Naive thymus-derived CD4-positive, alpha-beta T cell (primary cell): Measurements from ENCODE around the gene DENND1B. TPM values are rescaled to one million over a fixed set of nuclear protein-coding genes. Genes with fewer than 3 reads are reported as not detected.

Source experiments
- ATAC-seq: fragments of 150-1000 bp; cut with Tn5 transposase; 2 replicates; pipeline ENCODE4 v1.10.0; 2021; ENCODE audit warnings: mild to moderate bottlenecking, moderate library complexity
- CTCF ChIA-PET: fragments of 350-600 bp; sonication (Branson Sonifier 250); formaldehyde crosslinking; loops from one replicate; lab custom pipeline; 2021; ENCODE audit warnings: antibody characterized with exemption; lab: Charles Lee
- POLR2A ChIA-PET: fragments of 350-600 bp; sonication (Branson Sonifier 250); formaldehyde crosslinking; loops from one replicate; lab custom pipeline; 2021; ENCODE audit warnings: antibody characterized with exemption, inconsistent platforms; lab: Charles Lee
- DNase-seq, 9 donors: peaks; one replicate each; pipeline versions ENCODE4 v3.0.0 to v3.0.0-alpha.2; 2020 to 2022; ENCODE audit warnings: mixed read lengths in 1 of 9
- H3K27ac ChIP-seq: one replicate; pipeline ENCODE4 v1.7.0; 2013; ENCODE audit warnings: mild to moderate bottlenecking, low read depth, low read length, moderate library complexity
- H3K27me3 ChIP-seq, 2 donors: one replicate each; pipeline ENCODE4 v1.7.0; 2013; ENCODE audit warnings: low read length in 2 of 2, mild to moderate bottlenecking in 2 of 2, moderate library complexity in 2 of 2; ENCODE audit not compliant: control insufficient read depth in 2 of 2, insufficient read depth in 2 of 2
- H3K36me3 ChIP-seq, 3 experiments: 1 replicate in 2 of 3; 2 replicates in 1 of 3; pipeline ENCODE4 v1.7.0; 2013; ENCODE audit warnings: low read length in 3 of 3, mild to moderate bottlenecking in 3 of 3, moderate library complexity in 1 of 3; ENCODE audit not compliant: insufficient read depth in 3 of 3, control insufficient read depth in 2 of 3
- H3K4me1 ChIP-seq, 2 donors: one replicate each; pipeline ENCODE4 v1.7.0; 2013; ENCODE audit warnings: low read length in 2 of 2, mild to moderate bottlenecking in 2 of 2, moderate library complexity in 1 of 2; ENCODE audit not compliant: control insufficient read depth in 2 of 2, insufficient read depth in 2 of 2
- H3K4me3 ChIP-seq: 2 replicates; pipeline ENCODE4 v1.7.0; 2013; ENCODE audit warnings: mild to moderate bottlenecking, low read length
- H3K9me3 ChIP-seq, 3 experiments: 1 replicate in 2 of 3; 2 replicates in 1 of 3; pipeline ENCODE4 v1.7.0; 2013; ENCODE audit warnings: low read length in 3 of 3; ENCODE audit not compliant: control insufficient read depth in 2 of 3
- H3K27ac Mint-ChIP-seq, 9 donors: one replicate each; pipeline ENCODE4 v1.8.0; 2020 to 2022; ENCODE audit warnings: mixed read lengths in 9 of 9, mild to moderate bottlenecking in 8 of 9, moderate library complexity in 5 of 9, inconsistent platforms in 2 of 9
- H3K27me3 Mint-ChIP-seq, 5 donors: one replicate each; pipeline ENCODE4 v1.8.0; 2021 to 2022; ENCODE audit warnings: mixed read lengths in 5 of 5, mild to moderate bottlenecking in 1 of 5
- H3K36me3 Mint-ChIP-seq, 5 donors: one replicate each; pipeline ENCODE4 v1.8.0; 2020 to 2022; ENCODE audit warnings: mixed read lengths in 5 of 5, mild to moderate bottlenecking in 3 of 5, inconsistent platforms in 1 of 5
- H3K4me1 Mint-ChIP-seq, 7 donors: one replicate each; pipeline ENCODE4 v1.8.0; 2020 to 2022; ENCODE audit warnings: mixed read lengths in 7 of 7, mild to moderate bottlenecking in 3 of 7, inconsistent platforms in 1 of 7
- H3K4me3 Mint-ChIP-seq, 10 donors: one replicate each; pipeline ENCODE4 v1.8.0; 2020 to 2022; ENCODE audit warnings: mild to moderate bottlenecking in 10 of 10, mixed read lengths in 10 of 10, moderate library complexity in 6 of 10, inconsistent platforms in 2 of 10
- H3K9me3 Mint-ChIP-seq, 11 donors: one replicate each; pipeline ENCODE4 v1.8.0; 2020 to 2022; ENCODE audit warnings: mixed read lengths in 11 of 11, mild to moderate bottlenecking in 4 of 11, inconsistent platforms in 1 of 11, moderate library complexity in 1 of 11
- intact Hi-C, 2 donors: fragments of 100-400 bp; cut with micrococcal nuclease; formaldehyde crosslinking; loops; one replicate each; pipeline ENCODE4 v1.15.1; 2023
- polyA plus RNA-seq, 2 donors: library from polyadenylated mRNA; unstranded; fragments of 300-500 nt; fragmentation: Illumina TruSeq; gene quantifications; one replicate each; pipeline ENCODE4 v1.2.3, GENCODE V29; 2021
- total RNA-seq, 6 experiments: library from RNA in 5 of 6; stranded (reverse) in 5 of 6; gene quantifications; 1 replicate in 5 of 6; 2 replicates in 1 of 6; pipeline ENCODE4 v1.2.3 and lab custom pipeline; 2021 to 2026

DENND1B gene
- total and polyA plus RNA-seq, 7 experiments from 2014 or later, result 7.3 to 28.7 (median 18.2) TPM

DNA sequence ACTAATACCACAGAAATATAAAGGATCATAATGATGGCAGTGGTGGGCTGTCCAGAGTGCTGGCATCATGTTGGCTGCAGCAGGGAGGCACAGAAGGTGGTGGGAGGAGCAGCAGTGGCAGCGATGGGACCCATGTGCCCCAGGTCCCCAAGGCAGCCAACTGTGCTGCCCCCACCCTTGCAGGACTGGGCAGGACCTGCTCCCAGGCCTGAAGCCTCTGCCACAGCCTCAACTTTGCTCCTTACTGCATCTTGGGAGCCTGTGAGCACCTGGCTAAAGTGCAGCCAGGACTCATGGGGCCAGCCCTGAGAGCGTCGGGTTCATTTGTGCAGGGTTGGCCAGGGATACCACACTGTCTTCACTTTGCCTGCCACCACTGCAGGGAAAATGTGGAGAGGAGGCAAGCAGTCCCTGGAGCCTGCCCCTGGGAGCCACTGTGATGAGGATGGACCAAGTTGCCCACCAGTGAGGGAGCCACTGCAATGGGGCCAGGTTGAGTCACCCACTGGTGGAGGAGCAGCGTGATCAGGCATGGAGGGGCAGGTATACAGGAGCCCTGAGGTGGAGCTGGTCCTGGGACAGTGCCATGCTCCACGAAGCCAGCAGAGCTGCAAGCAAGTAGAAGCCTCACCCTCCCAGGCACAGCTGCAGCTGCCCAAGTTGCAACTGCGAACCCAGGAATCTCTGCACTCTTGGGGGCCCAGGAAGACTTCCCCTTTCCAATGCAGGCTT lies 25.3 kb upstream of the DENND1B start:
- DNase-seq (no peak), ATAC-seq (no peak)
- no peak overlapping the region for H3K4me3 Mint-ChIP-seq
- peaks cover 6 to 26% (median 10%) of the 10 kb centered on the region in 5 donors for H3K36me3 Mint-ChIP-seq
- peaks cover 21 to 49% (median 33%) of the 10 kb centered on the region in 11 donors for H3K9me3 Mint-ChIP-seq
- H3K4me1 Mint-ChIP-seq, result no peaks in the 10 kb centered on the region
- POLR2A ChIA-PET, result no interaction called here
- Histone ChIP-seq H3K27me3 (no peaks in the 10 kb centered on the region), H3K36me3 (no peaks in the 10 kb centered on the region), H3K27ac (no peak overlapping the region), H3K9me3 (peaks cover 0 to 26% (median 3%) of the 10 kb centered on the region in 3 experiments), H3K4me3 (no peak overlapping the region), H3K4me1 (no peaks in the 10 kb centered on the region)
- CTCF ChIA-PET, result no interaction called here
- H3K27me3 Mint-ChIP-seq, result peaks cover 3 to 15% (median 9%) of the 10 kb centered on the region in 5 donors
- intact Hi-C loops, result no loop called here
- no peak overlapping the region for H3K27ac Mint-ChIP-seq

DNA sequence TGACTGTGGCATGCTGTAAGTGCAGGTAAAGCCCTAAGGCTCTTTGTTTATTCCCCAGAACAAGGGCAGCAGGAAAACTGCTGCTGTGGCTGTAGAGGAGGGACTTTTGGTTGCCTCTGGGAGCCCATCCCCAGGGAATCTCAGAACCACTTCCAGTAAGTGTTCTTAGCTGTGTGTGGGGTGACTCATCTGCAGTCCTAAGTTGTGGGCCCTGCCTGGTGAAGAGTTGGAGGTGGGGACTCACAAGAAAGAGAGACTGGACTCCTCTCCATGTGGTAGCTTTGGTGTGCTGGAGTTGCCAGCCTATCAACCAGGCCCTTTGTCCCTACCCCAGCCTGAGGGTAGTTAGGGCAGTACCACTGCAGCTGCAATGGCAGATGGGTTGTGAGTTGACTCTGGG lies 24.0 kb upstream of the DENND1B start:
- ChIA-PET CTCF (no interaction called here), POLR2A (no interaction called here)
- H3K27ac Mint-ChIP-seq, result no peak overlapping the region
- H3K27me3 Mint-ChIP-seq, result peaks cover 3 to 21% (median 9%) of the 10 kb centered on the region in 5 donors
- Histone ChIP-seq H3K27me3 (no peaks in the 10 kb centered on the region), H3K4me3 (no peak overlapping the region), H3K36me3 (no peaks in the 10 kb centered on the region), H3K27ac (no peak overlapping the region), H3K9me3 (peaks cover 0 to 26% (median 3%) of the 10 kb centered on the region in 3 experiments), H3K4me1 (no peaks in the 10 kb centered on the region)
- DNase-seq (no peak), ATAC-seq (no peak)
- no peaks in the 10 kb centered on the region for H3K4me1 Mint-ChIP-seq
- H3K9me3 Mint-ChIP-seq, result peaks cover 21 to 50% (median 35%) of the 10 kb centered on the region in 11 donors
- H3K4me3 Mint-ChIP-seq, result no peak overlapping the region
- peaks cover 6 to 26% (median 10%) of the 10 kb centered on the region in 5 donors for H3K36me3 Mint-ChIP-seq
- intact Hi-C loops, result no loop called here

DNA sequence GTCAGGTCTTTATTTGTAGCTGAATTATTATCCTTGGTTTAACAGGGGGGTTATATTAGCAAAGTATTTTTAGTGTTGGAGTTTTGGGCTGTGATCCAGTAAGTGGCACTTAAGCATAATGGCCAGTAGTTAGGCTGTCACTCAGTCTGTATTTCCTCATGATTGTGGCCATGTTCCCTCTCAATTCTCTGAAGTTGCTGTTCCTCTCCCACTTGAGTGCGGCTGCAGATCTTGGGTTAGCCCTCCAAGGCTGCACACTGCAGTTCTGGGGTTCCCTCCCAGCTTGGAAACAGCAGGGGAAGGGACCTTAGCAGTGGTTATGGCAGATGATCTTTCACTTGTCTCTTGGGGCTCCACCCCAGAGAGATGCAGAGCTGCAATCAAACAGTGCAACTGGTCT lies 23.2 kb upstream of the DENND1B start:
- peaks cover 3 to 22% (median 9%) of the 10 kb centered on the region in 5 donors for H3K27me3 Mint-ChIP-seq
- no peaks in the 10 kb centered on the region for H3K36me3 ChIP-seq
- POLR2A ChIA-PET, result no interaction called here
- H3K9me3 Mint-ChIP-seq, result peaks cover 21 to 50% (median 35%) of the 10 kb centered on the region in 11 donors
- H3K27ac ChIP-seq, result no peak overlapping the region
- H3K27ac Mint-ChIP-seq, result no peak overlapping the region
- no peak for ATAC-seq
- H3K4me1 ChIP-seq, result no peaks in the 10 kb centered on the region
- no peak overlapping the region for H3K4me3 ChIP-seq
- intact Hi-C loops, result no loop called here
- no peak for DNase-seq
- no peaks in the 10 kb centered on the region for H3K4me1 Mint-ChIP-seq
- no peak overlapping the region for H3K4me3 Mint-ChIP-seq
- no peaks in the 10 kb centered on the region for H3K27me3 ChIP-seq
- H3K36me3 Mint-ChIP-seq, result peaks cover 6 to 26% (median 10%) of the 10 kb centered on the region in 5 donors
- H3K9me3 ChIP-seq, result peaks cover 0 to 26% (median 3%) of the 10 kb centered on the region in 3 experiments
- CTCF ChIA-PET, result interaction anchor here (0.5 kb wide), 1 partner anchor 21 kb away, joined by 3 read pairs; no protein-coding TSS in a partner anchor

DNA sequence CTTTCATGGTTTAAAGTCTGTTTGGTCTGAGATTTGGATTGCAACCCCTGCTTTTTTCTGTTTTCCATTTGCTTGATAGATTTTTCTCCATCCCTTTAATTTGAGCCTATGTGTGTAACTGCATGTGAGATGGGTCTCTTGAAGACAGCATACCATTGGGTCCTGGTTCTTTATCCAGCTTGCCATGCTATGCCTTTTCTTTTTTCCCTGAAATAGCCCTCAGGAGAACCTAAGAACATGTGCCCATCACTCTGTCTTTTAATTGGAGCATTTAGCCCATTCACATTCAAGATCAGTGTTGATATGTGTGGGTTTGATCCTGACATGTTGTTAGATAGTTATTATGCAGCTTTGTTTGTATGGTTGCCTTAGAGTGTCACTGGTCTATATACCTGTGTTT lies 21.7 kb upstream of the DENND1B start:
- ATAC-seq, result no peak
- Histone ChIP-seq H3K4me1 (no peaks in the 10 kb centered on the region), H3K36me3 (no peaks in the 10 kb centered on the region), H3K4me3 (no peak overlapping the region), H3K27ac (no peak overlapping the region), H3K9me3 (peaks cover 0 to 26% (median 3%) of the 10 kb centered on the region in 3 experiments), H3K27me3 (no peaks in the 10 kb centered on the region)
- DNase-seq, result no peak
- peaks cover 21 to 48% (median 35%) of the 10 kb centered on the region in 11 donors for H3K9me3 Mint-ChIP-seq
- H3K4me1 Mint-ChIP-seq, result no peaks in the 10 kb centered on the region
- intact Hi-C loops, result no loop called here
- POLR2A ChIA-PET, result no interaction called here
- CTCF ChIA-PET, result no interaction called here
- no peak overlapping the region for H3K4me3 Mint-ChIP-seq
- peaks cover 2 to 22% (median 9%) of the 10 kb centered on the region in 5 donors for H3K27me3 Mint-ChIP-seq
- peaks cover 6 to 26% (median 10%) of the 10 kb centered on the region in 5 donors for H3K36me3 Mint-ChIP-seq
- no peak overlapping the region for H3K27ac Mint-ChIP-seq

DNA sequence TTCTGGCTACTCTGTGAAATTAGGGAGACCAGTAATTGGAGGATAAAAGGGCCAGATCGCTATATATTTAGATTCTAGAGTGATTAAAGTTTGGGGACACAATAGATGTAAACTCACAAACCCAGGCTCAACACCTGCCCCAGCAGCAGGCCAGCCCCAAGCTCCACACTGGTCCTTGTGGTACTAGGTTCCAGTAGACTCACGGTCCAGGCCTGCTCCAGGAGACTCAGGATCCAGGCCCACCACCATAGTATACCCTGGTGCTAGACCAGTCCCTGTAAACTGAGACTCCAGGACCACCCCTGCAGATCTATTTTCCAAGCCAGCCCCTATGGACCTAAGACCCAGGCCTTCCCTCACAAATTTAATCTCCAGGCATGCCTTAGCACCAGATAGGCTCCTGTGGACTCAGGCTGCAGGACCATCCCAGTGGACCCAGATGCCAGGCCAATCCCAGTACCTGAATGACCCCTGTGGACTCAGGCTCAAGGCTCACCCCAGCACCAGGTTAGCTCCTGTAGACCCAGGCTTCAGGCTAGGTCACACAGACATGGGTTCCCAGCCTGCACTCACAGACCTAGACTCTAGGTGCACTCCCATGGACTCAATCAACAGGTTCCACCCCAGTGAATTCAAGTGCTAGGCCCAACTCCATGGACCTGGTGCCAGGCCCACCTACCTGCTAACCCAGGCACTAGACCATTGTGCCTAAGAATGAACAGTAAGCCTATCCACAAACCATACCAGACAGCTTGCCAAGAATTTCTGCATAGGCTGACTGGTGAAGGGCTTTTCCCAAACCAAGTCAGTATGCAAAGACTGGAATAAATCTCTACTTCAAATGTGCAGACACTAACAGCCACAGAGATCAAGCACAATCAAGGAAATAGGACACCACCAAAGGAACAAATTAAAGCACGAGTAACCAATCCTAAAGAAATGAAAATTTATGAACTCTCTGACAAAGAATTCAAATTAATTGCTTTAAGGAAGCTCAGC lies 13.8 kb upstream of the DENND1B start:
- Mint-ChIP-seq H3K4me1 (no peaks in the 10 kb centered on the region), H3K36me3 (no peaks in the 10 kb centered on the region), H3K27ac (no peak overlapping the region), H3K27me3 (no peaks in the 10 kb centered on the region), H3K9me3 (peaks cover 0 to 3% (median 0%) of the 10 kb centered on the region in 11 donors), H3K4me3 (no peak overlapping the region)
- Histone ChIP-seq H3K27ac (no peak overlapping the region), H3K27me3 (no peaks in the 10 kb centered on the region), H3K4me3 (no peak overlapping the region), H3K4me1 (no peaks in the 10 kb centered on the region), H3K36me3 (no peaks in the 10 kb centered on the region), H3K9me3 (no peaks in the 10 kb centered on the region)
- intact Hi-C loops, result no loop called here
- CTCF ChIA-PET, result no interaction called here
- POLR2A ChIA-PET, result no interaction called here
- ATAC-seq (no peak), DNase-seq (no peak)

DNA sequence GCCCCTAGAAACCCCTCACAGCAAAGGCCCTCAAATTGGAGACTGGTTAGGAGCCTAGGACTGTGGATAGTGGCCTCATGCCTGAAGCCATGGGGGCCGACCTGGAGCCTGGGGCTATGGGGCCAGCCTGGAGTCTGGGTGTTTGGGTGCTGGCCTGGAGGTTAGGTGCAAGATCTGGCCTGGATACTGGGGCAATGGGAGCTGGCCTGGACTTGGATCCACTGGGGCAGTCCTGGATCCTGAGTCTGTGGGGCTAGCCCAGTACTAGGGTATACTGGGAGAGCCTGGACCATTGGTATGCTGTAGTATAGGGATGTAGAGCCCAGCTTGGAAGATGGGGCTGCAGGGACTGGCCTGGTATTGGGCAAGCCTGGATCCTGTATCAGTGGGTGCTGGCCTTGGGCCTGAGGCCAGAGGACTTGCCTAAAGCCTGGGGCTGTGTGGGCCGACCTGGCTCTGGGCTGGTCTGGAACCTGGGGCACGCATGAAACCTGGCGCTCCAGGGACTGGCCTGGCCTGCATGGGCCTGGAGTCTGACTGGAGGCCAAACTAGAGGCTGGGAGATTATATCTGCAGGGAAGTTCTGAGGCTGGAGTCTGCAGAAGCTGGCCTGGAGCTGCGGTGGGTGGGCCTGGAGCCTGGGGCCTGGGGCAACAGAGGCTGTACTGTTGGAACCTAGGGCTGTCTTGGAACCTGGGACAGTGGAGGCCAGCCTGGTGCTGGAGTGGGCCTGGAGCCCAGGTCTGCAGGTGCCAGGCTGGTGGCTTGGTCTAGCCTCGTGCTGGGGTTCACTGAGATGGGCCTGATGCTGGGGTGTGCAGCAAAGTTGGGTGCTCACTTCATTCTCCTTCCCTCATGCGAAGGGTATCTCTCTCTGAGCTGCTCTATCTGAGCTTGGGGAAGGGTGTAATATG lies 12.6 kb upstream of the DENND1B start:
- peak; percentile 18 for ATAC-seq
- H3K36me3 ChIP-seq, result no peaks in the 10 kb centered on the region

More for the DNA sequence above, 12.6 kb upstream of the DENND1B start:
- Mint-ChIP-seq H3K27ac (no peak overlapping the region), H3K4me3 (no peak overlapping the region), H3K27me3 (no peaks in the 10 kb centered on the region), H3K9me3 (peaks cover 0 to 1% (median 0%) of the 10 kb centered on the region in 11 donors), H3K4me1 (peaks cover 0 to 3% (median 0%) of the 10 kb centered on the region in 7 donors), H3K36me3 (no peaks in the 10 kb centered on the region)
- Histone ChIP-seq H3K9me3 (no peaks in the 10 kb centered on the region), H3K4me1 (no peaks in the 10 kb centered on the region), H3K4me3 (no peak overlapping the region), H3K27me3 (no peaks in the 10 kb centered on the region), H3K27ac (no peak overlapping the region)
- intact Hi-C loops, result no loop called here
- ChIA-PET CTCF (no interaction called here), POLR2A (no interaction called here)
- DNase-seq, result no peak
